Smooth muscle cell (in vitro differentiated cells): ENCODE data around the gene SERPINI1. TPM values are rescaled to one million over a fixed set of nuclear protein-coding genes. Genes with fewer than 3 reads are reported as not detected.

ENCODE experiments used
- DNase-seq: peaks from one replicate; lab custom pipeline; 2025; ENCODE audit not compliant: unreplicated experiment; lab: John Stamatoyannopoulos, UW
- H2AFZ ChIP-seq: fragments of 200-600 bp; sonication (generic); 2 replicates; pipeline ENCODE4 v1.6.0; 2016; ENCODE audit warnings: antibody characterized with exemption, low read depth, mild to moderate bottlenecking
- H3F3A ChIP-seq: fragments of 200-600 bp; sonication (generic); 2 replicates; pipeline ENCODE4 v1.6.0; 2017; ENCODE audit warnings: antibody characterized with exemption, low read depth
- H3K27ac ChIP-seq: fragments of 200-600 bp; sonication (generic); 2 replicates; pipeline ENCODE4 v1.5.1; 2016; ENCODE audit warnings: low read depth, mild to moderate bottlenecking
- H3K27me3 ChIP-seq: fragments of 200-600 bp; sonication (generic); 2 replicates; pipeline ENCODE4 v1.6.1; 2016; ENCODE audit warnings: low read depth, mild to moderate bottlenecking
- H3K36me3 ChIP-seq: fragments of 200-600 bp; sonication (generic); 2 replicates; pipeline ENCODE4 v1.5.1; 2016; ENCODE audit warnings: low read depth
- H3K4me1 ChIP-seq: fragments of 200-600 bp; sonication (generic); 2 replicates; pipeline ENCODE4 v1.5.1; 2016; ENCODE audit warnings: low read depth
- H3K4me2 ChIP-seq: fragments of 200-600 bp; sonication (generic); 2 replicates; pipeline ENCODE4 v1.6.0; 2016; ENCODE audit warnings: mild to moderate bottlenecking
- H3K4me3 ChIP-seq: fragments of 200-600 bp; sonication (generic); 2 replicates; pipeline ENCODE4 v1.5.1; 2016; ENCODE audit warnings: mild to moderate bottlenecking
- H3K79me2 ChIP-seq: fragments of 200-600 bp; sonication (generic); 2 replicates; pipeline ENCODE4 v1.6.0; 2016; ENCODE audit warnings: low read depth, mild to moderate bottlenecking
- H3K9ac ChIP-seq: fragments of 200-600 bp; sonication (generic); 2 replicates; pipeline ENCODE4 v1.6.0; 2016; ENCODE audit warnings: low read depth
- H3K9me3 ChIP-seq: fragments of 200-600 bp; sonication (generic); replicated peaks from 2 replicates; pipeline ENCODE4 v1.5.1; 2016; ENCODE audit warnings: low read depth
- H4K20me1 ChIP-seq: fragments of 200-600 bp; sonication (generic); 2 replicates; pipeline ENCODE4 v1.6.0; 2016; ENCODE audit warnings: low read depth
- WGBS: methylation state at CpG from one replicate; pipeline ENCODE4 v1.1.7; 2016; ENCODE audit warnings: low lambda C conversion rate; 5-methylcytosine and 5-hydroxymethylcytosine counted together
- polyA plus RNA-seq: library from polyadenylated mRNA; unstranded; fragments of >200 nt; fragmentation: Nextera tagmentation; extraction: Ambion mirVana; gene quantifications from 2 replicates; pipeline ENCODE4 v1.2.1, GENCODE V29; 2016
- total RNA-seq: library from RNA; depleted of rRNA; stranded (reverse); fragments of >200 nt; gene quantifications from 2 replicates; pipeline ENCODE4 v1.2.3, GENCODE V29; 2014
- TF ChIP-seq, protein P1 (sequence below): fragments of 200-600 bp; sonication (generic); IDR thresholded peaks from 2 replicates; pipeline ENCODE4 v1.5.1; 2017; ENCODE audit warnings: borderline replicate concordance, mild to moderate bottlenecking, antibody characterized with exemption; ENCODE audit not compliant: insufficient read depth, poor library complexity, severe bottlenecking

The SERPINI1 gene
- total and polyA plus RNA-seq, 2 experiments from 2014 or later = 40.5 to 54.9 TPM

DNA sequence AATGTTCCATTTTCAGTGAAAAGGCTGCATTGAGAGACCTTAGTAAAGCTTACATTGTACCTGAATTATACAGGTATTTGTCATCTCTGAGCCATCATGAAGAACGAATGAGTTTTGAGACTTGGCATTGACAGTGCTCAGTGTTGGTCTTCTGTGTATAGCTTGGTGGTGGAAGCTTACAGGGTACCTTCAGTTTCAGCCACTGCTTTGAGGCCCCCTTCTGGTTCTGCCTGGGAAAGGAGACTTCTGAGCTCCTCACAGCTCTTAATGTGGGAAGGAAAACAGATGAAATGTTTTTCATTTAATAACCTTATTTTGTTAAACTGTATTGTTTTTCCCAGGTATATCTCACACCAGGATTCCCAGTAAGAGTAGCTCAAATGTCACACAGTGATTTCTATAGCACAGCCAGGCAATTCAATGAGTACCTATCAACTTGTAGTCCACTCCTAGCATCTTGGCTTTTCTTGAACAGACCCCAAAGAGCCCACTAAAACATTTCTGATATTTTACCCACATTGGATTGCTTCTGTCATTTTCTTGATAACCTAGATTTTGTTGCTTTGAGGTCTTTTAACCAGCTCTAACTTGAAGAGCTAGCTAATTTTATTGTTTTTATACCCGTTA, 5.6 kb downstream of the SERPINI1 start:
- Histone ChIP-seq H3K36me3 (no peaks in the 10 kb centered on the region), H3K9ac (no peak overlapping the region), H4K20me1 (no peaks in the 10 kb centered on the region), H3K4me1 (peaks cover 4% of the 10 kb centered on the region), H3K27me3 (no peaks in the 10 kb centered on the region), H3K4me3 (no peak overlapping the region), H3K4me2 (no peak overlapping the region), H3F3A (no peaks in the 10 kb centered on the region), H3K79me2 (peaks cover 10% of the 10 kb centered on the region), H2AFZ (no peak overlapping the region), H3K27ac (no peak overlapping the region), H3K9me3 (no peaks in the 10 kb centered on the region)
- WGBS = 66% methylated on average over 2 of the region's 2 CpGs
- TF ChIP-seq, protein P1, sequence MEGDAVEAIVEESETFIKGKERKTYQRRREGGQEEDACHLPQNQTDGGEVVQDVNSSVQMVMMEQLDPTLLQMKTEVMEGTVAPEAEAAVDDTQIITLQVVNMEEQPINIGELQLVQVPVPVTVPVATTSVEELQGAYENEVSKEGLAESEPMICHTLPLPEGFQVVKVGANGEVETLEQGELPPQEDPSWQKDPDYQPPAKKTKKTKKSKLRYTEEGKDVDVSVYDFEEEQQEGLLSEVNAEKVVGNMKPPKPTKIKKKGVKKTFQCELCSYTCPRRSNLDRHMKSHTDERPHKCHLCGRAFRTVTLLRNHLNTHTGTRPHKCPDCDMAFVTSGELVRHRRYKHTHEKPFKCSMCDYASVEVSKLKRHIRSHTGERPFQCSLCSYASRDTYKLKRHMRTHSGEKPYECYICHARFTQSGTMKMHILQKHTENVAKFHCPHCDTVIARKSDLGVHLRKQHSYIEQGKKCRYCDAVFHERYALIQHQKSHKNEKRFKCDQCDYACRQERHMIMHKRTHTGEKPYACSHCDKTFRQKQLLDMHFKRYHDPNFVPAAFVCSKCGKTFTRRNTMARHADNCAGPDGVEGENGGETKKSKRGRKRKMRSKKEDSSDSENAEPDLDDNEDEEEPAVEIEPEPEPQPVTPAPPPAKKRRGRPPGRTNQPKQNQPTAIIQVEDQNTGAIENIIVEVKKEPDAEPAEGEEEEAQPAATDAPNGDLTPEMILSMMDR = peak; percentile 22
- DNase-seq = no peak

DNA sequence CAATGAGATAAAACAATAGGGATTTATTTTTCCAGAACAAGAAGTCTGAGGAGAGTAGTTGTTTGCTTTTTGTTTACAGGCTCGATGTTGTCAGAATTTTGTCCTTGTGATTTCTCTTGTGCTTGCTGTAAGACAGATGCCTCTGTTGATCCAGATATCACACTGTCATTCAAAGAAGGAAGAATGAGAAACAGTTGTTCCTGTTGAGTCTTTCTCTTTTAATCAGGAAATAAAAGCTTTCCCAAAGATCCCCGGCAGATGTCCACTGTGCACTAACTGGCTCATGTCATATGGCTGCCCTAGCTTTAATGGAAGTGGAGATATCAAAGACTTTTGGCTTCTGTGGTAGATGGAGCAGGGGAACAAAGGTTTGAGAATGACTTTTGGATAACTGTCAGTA, 6.8 kb downstream of the SERPINI1 start:
- no peak for DNase-seq
- Histone ChIP-seq H2AFZ (no peak overlapping the region), H3K4me1 (no peaks in the 10 kb centered on the region), H3K36me3 (no peaks in the 10 kb centered on the region), H3F3A (no peaks in the 10 kb centered on the region), H4K20me1 (no peaks in the 10 kb centered on the region), H3K9me3 (no peaks in the 10 kb centered on the region), H3K9ac (no peak overlapping the region), H3K4me3 (no peak overlapping the region), H3K4me2 (no peak overlapping the region), H3K27ac (no peak overlapping the region), H3K27me3 (no peaks in the 10 kb centered on the region), H3K79me2 (peaks cover 10% of the 10 kb centered on the region)
- TF ChIP-seq, protein P1 = no peak
- WGBS = 85% methylated on average over 2 of the region's 2 CpGs

DNA sequence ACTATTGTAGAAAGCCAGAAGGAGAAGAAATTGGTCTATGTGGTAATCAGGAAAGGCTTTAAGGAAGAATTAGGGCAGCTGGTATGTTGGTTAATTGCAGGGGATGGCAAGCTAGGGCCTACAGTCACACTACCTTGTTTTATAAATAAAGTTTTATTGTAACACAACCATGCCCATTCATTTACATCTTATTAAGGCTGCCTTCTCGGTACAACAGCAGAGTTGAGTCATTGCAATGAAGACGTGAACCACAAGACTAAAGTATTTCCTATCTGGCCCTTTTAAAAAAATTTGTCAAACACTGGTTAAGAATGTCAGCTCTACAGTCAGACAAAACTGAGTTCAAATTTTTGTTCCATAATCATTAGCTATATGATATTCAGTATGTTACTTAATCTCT, 8.3 kb downstream of the SERPINI1 start:
- WGBS = 54% methylated on average over 2 of the region's 2 CpGs
- H4K20me1 ChIP-seq = no peaks in the 10 kb centered on the region
- H3K27me3 ChIP-seq = no peaks in the 10 kb centered on the region
- no peaks in the 10 kb centered on the region for H3K9me3 ChIP-seq
- no peak overlapping the region for H3K9ac ChIP-seq
- no peaks in the 10 kb centered on the region for H3F3A ChIP-seq
- H2AFZ ChIP-seq = no peak overlapping the region
- no peak overlapping the region for H3K4me3 ChIP-seq
- DNase-seq = no peak
- TF ChIP-seq, protein P1 = no peak
- H3K79me2 ChIP-seq = peaks cover 10% of the 10 kb centered on the region
- no peak overlapping the region for H3K27ac ChIP-seq
- no peak overlapping the region for H3K4me2 ChIP-seq
- no peaks in the 10 kb centered on the region for H3K36me3 ChIP-seq
- H3K4me1 ChIP-seq = no peaks in the 10 kb centered on the region

DNA sequence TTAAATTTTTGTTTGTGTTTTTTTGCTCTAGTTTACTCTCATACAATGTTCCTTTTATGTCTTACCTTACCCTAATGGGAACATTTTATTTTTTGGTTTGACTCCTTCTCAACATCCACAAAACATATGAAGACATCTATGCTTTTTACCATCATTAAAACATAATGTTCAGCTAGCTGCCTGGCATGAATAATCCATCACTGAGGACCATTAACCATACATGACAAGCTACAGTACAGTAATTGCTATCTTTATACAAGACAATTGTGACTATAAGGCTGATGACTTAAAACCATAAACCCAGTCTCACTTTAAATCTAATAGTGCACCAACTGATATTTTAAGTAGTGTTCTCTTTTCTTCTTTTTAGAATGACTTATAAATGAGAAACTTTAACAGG, 13.7 kb downstream of the SERPINI1 start:
- Histone ChIP-seq H3K4me3 (no peak overlapping the region), H4K20me1 (no peaks in the 10 kb centered on the region), H3K36me3 (no peaks in the 10 kb centered on the region), H3K9ac (no peak overlapping the region), H3K79me2 (no peaks in the 10 kb centered on the region), H3K27ac (no peak overlapping the region), H3K9me3 (no peaks in the 10 kb centered on the region), H3K4me1 (no peaks in the 10 kb centered on the region), H3K27me3 (no peaks in the 10 kb centered on the region), H2AFZ (no peak overlapping the region), H3K4me2 (no peak overlapping the region), H3F3A (no peaks in the 10 kb centered on the region)
- TF ChIP-seq, protein P1 = no peak
- no peak for DNase-seq
